Measurements from ENCODE around the gene HLA-DMB.

HLA-DMB gene

GRCh38 chr6:32940656-32941213 lies at the start of gene HLA-DMB:
HLA-DMB (minus strand) TSS chr6:32941028; CDS start chr6:32940807, 221 bp downstream.
- DNase-seq (ENCODE audit: low read depth in 3 of 3): no peak

- DNase-seq (ENCODE audit: low read depth in 3 of 3): no peak
Measured at GRCh38 chr6:32989368-32989767, 48.5 kb upstream of the HLA-DMB start.

- DNase-seq (ENCODE audit: low read depth in 3 of 3): peak; percentile 81 to 88 (median 83)
Measured at GRCh38 chr6:32984622-32985389, 44.0 kb upstream of the HLA-DMB start.

- no peak for DNase-seq (ENCODE audit: low read depth in 3 of 3)
Measured at GRCh38 chr6:32983964-32984621, 43.3 kb upstream of the HLA-DMB start.

- DNase-seq (ENCODE audit: low read depth in 3 of 3): no peak
Measured at GRCh38 chr6:32983493-32983848, 42.6 kb upstream of the HLA-DMB start.

- DNase-seq (ENCODE audit: low read depth in 3 of 3): no peak
Measured at GRCh38 chr6:32982702-32983492, 42.1 kb upstream of the HLA-DMB start.

GRCh38 chr6:32982084-32982701 lies 41.4 kb upstream of the HLA-DMB start:
- DNase-seq (ENCODE audit: low read depth in 3 of 3): no peak

- no peak for DNase-seq (ENCODE audit: low read depth in 3 of 3)
Measured at GRCh38 chr6:32980488-32981038, 39.7 kb upstream of the HLA-DMB start.

- no peak for DNase-seq (ENCODE audit: low read depth in 3 of 3)
Measured at GRCh38 chr6:32979720-32980487, 39.1 kb upstream of the HLA-DMB start.

- DNase-seq (ENCODE audit: low read depth in 3 of 3): no peak
Measured at GRCh38 chr6:32977953-32978324, 37.1 kb upstream of the HLA-DMB start.

GRCh38 chr6:32977272-32977952 lies 36.6 kb upstream of the HLA-DMB start:
- no peak for DNase-seq (ENCODE audit: low read depth in 3 of 3)

GRCh38 chr6:32976334-32977069 lies 35.7 kb upstream of the HLA-DMB start:
- DNase-seq (ENCODE audit: low read depth in 3 of 3): no peak

GRCh38 chr6:32975886-32976285 lies 35.1 kb upstream of the HLA-DMB start:
- DNase-seq (ENCODE audit: low read depth in 3 of 3): no peak

GRCh38 chr6:32974541-32975308 lies 33.9 kb upstream of the HLA-DMB start:
- DNase-seq (ENCODE audit: low read depth in 3 of 3): no peak

GRCh38 chr6:32974016-32974333 lies 33.1 kb upstream of the HLA-DMB start:
- no peak for DNase-seq (ENCODE audit: low read depth in 3 of 3)

- DNase-seq (ENCODE audit: low read depth in 3 of 3): peak; percentile 27 to 32 (median 28)
Measured at GRCh38 chr6:32973144-32974015, 32.6 kb upstream of the HLA-DMB start.

GRCh38 chr6:32972353-32973143 lies 31.7 kb upstream of the HLA-DMB start:
- peak in 2 of 3 experiments; percentile 35 to 36 for DNase-seq (ENCODE audit: low read depth in 3 of 3)
